K562 (cell line): Measurements from ENCODE around the gene IRF2. TPM values are rescaled to one million over a fixed set of nuclear protein-coding genes. Genes with fewer than 3 reads are reported as not detected.

Source experiments
- CLOCK ChIP-seq: fragments of 250-450 bp; sonication (Bioruptor Pico); IDR thresholded peaks from 2 replicates; pipeline ENCODE4 v1.4.0; 2020; ENCODE audit warnings: mild to moderate bottlenecking, moderate library complexity, borderline replicate concordance
- NR3C1 ChIP-seq: sonication (generic); formaldehyde crosslinking; IDR thresholded peaks from 2 replicates; pipeline ENCODE4 v1.8.1; 2022; ENCODE audit warnings: missing genetic modification reagents
- SIRT6 ChIP-seq: IDR thresholded peaks from one replicate; pipeline ENCODE4 v1.6.1; 2012; ENCODE audit warnings: low read depth, mild to moderate bottlenecking, control low read depth, inconsistent platforms, low read length, moderate library complexity
- TAL1 ChIP-seq: fragments of 450-650 bp; IDR thresholded peaks from 2 replicates; pipeline ENCODE4 v1.6.1; 2016; ENCODE audit warnings: mild to moderate bottlenecking
- ZNF224 ChIP-seq: sonication (generic); formaldehyde crosslinking; IDR thresholded peaks from 2 replicates; pipeline ENCODE4 v1.8.0; 2022; ENCODE audit warnings: mild to moderate bottlenecking, missing genetic modification reagents
- ZNF699 ChIP-seq: fragments of 250-450 bp; sonication (Bioruptor Pico); IDR thresholded peaks from 2 replicates; pipeline ENCODE4 v1.8.0; 2021; ENCODE audit warnings: mild to moderate bottlenecking, moderate library complexity; ENCODE audit not compliant: insufficient replicate concordance
- polyA plus RNA-seq, 8 experiments: library from polyadenylated mRNA; depleted of rRNA in 4 of 8; stranded (reverse) in 5 of 8; unstranded in 3 of 8; fragments of >200 nt; fragmentation: Nextera tagmentation in 2 of 8; fragmentation: Illumina TruSeq in 1 of 8; extraction: Ambion mirVana in 2 of 8; extraction: Trizol in 1 of 8; gene quantifications; 2 replicates each; pipeline versions ENCODE4 v1.2.1 to v1.2.3, GENCODE V29; 2011 to 2014; ENCODE audit warnings: inconsistent platforms in 1 of 8, missing spikeins in 1 of 8
- total RNA-seq, 7 experiments: library from RNA; depleted of rRNA in 6 of 7; stranded (reverse); fragments of >200 nt in 6 of 7; fragmentation: Illumina TruSeq in 2 of 7; extraction: Trizol in 2 of 7; gene quantifications; 2 replicates each; pipeline versions ENCODE4 v1.2.1 to v1.2.3, GENCODE V29; 2011 to 2021; ENCODE audit warnings: low replicate concordance in 1 of 7
- TF ChIP-seq, protein P1 (sequence below), 2 experiments: fragments of 450-650 bp in 1 of 2; sonication (generic) in 1 of 2; formaldehyde crosslinking in 1 of 2; IDR thresholded peaks; 2 replicates each; pipeline versions ENCODE4 v1.7.1 to v1.9.0; 2016 to 2022; ENCODE audit warnings: inconsistent platforms in 1 of 2, mild to moderate bottlenecking in 1 of 2, missing genetic modification reagents in 1 of 2
- TF ChIP-seq, protein P2 (sequence below): IDR thresholded peaks from 2 replicates; pipeline ENCODE4 v1.6.1; 2016; ENCODE audit warnings: missing genetic modification characterization, missing compliant biosample characterization
- TF ChIP-seq, protein P3 (sequence below): fragments of 250-450 bp; sonication (Bioruptor Pico); IDR thresholded peaks from 2 replicates; pipeline ENCODE4 v1.5.0; 2022; ENCODE audit warnings: mild to moderate bottlenecking

Gene IRF2
- total and polyA plus RNA-seq, 9 of the 15 experiments (the other 6 are each of a cell fraction or from before 2014, with no cell fraction given): 7.1 to 17.1 (median 11.3) TPM

DNA sequence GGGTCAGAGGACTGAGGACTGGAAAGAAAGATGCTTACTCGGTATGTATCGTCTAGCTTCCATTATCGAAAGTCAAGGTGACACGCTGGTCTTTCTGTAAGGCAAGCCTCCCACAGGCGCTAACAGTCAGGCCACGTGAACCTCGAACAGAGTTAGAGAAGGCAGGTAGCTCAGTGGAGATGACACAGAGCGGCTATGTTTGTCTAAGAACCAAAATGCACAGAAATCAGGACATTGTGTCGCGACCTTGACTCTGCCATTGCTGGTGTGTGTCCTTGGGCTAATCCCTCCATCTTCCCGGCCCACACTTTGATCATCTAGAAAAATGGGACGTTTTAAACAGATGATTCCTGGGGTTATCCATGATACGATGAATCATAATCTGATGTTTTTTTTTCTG is 40.3 kb downstream of the IRF2 start (continued):
- TF ChIP-seq, protein P1, sequence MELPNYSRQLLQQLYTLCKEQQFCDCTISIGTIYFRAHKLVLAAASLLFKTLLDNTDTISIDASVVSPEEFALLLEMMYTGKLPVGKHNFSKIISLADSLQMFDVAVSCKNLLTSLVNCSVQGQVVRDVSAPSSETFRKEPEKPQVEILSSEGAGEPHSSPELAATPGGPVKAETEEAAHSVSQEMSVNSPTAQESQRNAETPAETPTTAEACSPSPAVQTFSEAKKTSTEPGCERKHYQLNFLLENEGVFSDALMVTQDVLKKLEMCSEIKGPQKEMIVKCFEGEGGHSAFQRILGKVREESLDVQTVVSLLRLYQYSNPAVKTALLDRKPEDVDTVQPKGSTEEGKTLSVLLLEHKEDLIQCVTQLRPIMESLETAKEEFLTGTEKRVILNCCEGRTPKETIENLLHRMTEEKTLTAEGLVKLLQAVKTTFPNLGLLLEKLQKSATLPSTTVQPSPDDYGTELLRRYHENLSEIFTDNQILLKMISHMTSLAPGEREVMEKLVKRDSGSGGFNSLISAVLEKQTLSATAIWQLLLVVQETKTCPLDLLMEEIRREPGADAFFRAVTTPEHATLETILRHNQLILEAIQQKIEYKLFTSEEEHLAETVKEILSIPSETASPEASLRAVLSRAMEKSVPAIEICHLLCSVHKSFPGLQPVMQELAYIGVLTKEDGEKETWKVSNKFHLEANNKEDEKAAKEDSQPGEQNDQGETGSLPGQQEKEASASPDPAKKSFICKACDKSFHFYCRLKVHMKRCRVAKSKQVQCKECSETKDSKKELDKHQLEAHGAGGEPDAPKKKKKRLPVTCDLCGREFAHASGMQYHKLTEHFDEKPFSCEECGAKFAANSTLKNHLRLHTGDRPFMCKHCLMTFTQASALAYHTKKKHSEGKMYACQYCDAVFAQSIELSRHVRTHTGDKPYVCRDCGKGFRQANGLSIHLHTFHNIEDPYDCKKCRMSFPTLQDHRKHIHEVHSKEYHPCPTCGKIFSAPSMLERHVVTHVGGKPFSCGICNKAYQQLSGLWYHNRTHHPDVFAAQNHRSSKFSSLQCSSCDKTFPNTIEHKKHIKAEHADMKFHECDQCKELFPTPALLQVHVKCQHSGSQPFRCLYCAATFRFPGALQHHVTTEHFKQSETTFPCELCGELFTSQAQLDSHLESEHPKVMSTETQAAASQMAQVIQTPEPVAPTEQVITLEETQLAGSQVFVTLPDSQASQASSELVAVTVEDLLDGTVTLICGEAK (IDR thresholded peaks at IDR 0.05): no peak
- TF ChIP-seq, protein P1 (CRISPR knock-in tag; IDR thresholded peaks at IDR 0.05): no peak
- TF ChIP-seq TAL1 (no peak), CLOCK (CRISPR knock-in tag) (no peak), ZNF699 (CRISPR knock-in tag) (no peak), SIRT6 (no peak), ZNF224 (CRISPR knock-in tag) (no peak), NR3C1 (no peak)
- TF ChIP-seq, protein P2, sequence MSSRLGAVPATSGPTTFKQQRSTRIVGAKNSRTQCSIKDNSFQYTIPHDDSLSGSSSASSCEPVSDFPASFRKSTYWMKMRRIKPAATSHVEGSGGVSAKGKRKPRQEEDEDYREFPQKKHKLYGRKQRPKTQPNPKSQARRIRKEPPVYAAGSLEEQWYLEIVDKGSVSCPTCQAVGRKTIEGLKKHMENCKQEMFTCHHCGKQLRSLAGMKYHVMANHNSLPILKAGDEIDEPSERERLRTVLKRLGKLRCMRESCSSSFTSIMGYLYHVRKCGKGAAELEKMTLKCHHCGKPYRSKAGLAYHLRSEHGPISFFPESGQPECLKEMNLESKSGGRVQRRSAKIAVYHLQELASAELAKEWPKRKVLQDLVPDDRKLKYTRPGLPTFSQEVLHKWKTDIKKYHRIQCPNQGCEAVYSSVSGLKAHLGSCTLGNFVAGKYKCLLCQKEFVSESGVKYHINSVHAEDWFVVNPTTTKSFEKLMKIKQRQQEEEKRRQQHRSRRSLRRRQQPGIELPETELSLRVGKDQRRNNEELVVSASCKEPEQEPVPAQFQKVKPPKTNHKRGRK (tag): no peak
- TF ChIP-seq, protein P3, sequence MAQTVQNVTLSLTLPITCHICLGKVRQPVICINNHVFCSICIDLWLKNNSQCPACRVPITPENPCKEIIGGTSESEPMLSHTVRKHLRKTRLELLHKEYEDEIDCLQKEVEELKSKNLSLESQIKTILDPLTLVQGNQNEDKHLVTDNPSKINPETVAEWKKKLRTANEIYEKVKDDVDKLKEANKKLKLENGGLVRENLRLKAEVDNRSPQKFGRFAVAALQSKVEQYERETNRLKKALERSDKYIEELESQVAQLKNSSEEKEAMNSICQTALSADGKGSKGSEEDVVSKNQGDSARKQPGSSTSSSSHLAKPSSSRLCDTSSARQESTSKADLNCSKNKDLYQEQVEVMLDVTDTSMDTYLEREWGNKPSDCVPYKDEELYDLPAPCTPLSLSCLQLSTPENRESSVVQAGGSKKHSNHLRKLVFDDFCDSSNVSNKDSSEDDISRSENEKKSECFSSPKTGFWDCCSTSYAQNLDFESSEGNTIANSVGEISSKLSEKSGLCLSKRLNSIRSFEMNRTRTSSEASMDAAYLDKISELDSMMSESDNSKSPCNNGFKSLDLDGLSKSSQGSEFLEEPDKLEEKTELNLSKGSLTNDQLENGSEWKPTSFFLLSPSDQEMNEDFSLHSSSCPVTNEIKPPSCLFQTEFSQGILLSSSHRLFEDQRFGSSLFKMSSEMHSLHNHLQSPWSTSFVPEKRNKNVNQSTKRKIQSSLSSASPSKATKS (CRISPR knock-in tag): no peak
